NCI-H524 (cell line): ENCODE data around the gene DST.

Experiments
- DNase-seq, 2 experiments: peaks; one replicate each; lab custom pipeline; 2025; lab: John Stamatoyannopoulos, UW

Gene DST

DNA sequence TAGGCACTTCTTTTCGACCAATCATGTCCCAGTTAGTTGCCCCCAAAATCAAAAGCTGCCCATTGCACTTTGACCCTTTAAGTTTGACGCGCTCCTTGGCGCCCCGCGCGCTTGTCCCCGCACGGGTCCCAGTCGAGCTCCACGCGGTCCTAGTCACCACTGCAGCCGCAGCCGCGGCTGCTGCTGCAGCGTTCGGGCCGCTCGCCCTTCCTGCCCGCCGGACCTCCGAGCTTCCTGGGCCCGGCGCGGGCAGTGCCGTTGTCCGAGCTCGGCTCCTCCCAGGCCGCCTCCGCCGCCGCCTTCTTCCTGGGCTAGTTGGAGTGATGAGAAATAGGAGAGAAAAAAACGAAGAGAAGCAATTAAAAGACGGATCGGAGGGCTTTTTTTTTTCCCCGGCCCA is 209.6 kb downstream of the DST start:
- DNase-seq, result no peak

DNA sequence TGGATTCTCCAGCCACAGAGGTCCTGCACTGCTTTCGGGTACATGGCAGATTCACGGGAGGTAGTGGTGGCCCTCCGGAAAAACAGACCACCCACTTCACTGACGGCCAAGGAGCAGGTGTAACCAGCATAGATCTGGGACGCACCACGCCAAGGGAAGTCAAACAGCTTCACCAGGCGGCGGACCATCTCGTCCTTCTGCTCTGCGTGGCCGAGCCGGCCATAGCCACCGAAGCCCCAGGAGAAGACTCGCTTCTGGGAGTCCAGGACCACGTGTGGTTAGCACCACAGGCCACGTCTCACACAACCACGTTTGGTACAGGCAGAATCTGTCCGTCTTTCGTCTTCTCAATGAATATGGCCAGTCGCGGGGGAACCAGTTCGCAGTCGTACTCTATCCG is 210.5 kb downstream of the DST start:
- DNase-seq, result no peak

DNA sequence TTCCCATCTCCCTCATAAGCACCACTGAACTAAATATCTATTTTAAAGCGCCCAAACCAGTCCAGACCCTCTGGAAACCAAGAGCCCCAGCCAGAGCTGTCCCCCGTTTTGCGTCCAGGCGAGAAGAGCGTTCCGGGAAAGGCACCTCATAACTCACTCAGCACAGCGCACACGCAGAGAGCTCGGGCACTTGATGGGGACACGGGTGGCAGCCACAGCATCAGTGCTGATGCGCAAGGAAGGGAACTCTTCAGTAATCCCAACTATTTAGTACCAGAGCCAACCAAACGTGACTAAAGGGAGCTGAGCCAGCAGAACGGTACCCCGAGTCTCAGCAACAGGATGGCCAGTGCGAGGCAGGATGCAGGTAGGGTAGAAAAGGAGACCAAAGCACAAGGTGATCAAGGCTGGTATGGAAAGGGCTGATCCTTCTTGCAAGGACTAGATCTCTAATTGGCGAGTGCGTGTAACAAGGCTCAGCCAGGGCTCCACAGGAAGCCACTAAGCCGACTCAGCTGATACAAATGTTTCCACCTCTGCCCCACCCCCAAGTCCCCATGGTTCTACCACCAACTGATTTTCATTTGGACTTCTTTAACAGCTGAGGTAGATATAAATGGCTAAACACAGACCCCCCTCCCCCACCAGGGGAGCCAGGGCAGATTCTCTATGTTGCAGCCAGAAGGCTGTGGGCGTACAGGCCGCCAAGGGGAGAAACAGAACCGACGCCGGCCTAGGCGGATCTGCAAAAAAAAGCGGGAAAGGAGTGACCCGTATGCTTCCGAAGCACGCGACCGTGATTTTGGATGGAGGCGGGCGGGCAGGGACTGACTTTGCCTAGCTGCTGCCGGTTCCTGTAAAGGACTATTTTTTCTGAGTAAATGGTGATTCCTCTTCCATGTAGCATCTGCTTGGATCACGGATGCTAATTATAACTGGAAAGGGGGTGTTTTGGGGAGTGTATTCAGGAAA is 211.8 kb downstream of the DST start:
- no peak for DNase-seq

DNA sequence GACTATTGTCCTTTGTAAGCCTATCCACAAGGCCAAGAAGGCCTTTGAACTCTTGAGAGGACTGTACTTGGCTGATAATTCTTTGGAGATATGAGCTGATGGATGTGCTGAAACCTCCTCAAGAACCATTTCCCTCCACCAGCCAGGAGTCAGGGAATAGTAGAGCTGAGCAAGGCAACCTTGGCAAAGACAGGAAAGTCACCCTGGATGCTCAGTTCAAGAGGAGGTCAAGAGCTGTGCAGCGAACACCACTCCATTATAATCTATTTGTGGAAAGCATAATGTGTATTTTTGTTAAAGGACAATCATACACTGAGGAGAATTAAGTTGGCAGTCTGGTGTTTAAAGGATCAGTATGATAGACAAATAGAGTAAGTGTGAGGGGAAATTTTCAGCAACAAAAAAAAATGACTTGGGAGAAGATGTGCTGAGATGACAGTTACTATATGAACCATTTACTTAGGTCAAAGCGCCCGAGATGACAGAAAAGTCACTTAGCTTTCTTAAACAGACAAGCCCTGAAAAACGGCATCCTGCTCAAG is 218.1 kb downstream of the DST start:
- no peak for DNase-seq

DNA sequence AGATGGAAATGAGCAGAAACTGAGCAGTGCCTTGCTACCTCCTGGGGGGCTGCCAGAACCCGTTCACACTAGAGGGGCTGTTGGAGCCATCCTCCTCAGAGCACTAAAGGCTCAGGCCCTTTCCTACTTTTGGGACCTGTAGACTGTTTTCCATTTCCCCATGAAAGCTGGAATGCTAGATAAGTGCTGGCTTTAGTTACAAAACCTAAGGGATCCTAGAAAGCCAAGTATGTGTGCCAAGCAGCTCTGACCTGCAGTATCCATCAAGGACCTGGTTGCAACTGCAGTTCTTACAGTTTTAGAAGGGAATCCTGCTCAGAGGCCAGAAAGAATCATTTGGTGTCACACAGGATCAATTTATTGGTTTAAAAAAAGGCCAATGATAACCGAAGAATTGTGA is 218.6 kb downstream of the DST start:
- no peak for DNase-seq

DNA sequence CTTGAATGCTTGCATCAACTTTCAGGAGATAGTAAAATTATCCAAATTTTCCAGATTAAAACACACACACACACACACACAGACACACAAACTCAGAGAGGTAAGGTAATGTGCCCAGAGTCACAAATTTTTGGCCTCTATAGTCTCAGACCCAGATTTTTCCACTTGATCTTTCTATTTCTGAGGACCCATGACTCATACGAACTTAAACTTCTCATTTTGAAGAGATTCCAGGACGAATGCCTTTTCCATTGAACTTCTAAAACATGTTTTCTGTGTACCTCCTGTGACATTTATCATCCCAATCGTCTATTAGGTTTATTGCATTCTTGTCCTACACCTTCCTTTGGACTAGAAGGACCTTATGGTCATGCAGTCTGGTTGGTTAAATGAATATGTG is 222.4 kb downstream of the DST start:
- no peak for DNase-seq

DNA sequence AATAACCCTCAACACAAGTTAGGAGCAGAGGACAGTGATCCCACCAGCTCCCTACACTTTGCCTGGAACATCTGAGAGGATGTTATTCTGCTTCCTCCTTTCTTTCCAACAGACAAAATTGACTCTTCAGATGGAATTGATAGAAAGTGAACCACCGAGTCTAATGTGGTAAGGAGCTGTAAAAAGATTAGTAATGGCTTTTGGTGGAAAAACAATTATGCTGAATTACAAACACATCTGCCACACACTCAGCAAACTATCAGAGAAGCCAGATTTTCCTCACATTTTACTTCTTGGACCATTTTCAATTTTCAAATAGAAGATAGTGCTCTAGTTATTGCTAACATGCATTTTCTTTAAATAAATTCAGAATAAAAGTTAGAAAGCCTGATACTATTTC is 223.5 kb downstream of the DST start:
- no peak for DNase-seq

DNA sequence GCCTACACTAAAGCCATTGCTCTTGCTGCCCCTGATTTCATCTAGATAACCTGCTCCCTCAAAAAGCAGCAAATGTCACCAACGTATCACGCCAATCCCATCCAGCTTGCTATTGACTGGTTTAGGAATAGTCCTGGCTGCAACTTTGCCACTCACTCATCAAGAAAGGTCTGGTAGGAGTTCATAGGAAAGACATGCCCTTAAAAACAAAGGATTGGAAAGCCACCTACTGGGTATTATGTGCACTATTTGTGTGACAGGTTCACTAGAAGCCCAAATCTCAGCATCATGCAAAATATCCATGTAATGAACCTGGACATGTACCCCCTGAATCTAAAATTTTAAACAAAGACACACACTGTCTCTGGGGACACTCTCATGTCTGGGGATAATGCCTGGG is 224.9 kb downstream of the DST start:
- no peak for DNase-seq

DNA sequence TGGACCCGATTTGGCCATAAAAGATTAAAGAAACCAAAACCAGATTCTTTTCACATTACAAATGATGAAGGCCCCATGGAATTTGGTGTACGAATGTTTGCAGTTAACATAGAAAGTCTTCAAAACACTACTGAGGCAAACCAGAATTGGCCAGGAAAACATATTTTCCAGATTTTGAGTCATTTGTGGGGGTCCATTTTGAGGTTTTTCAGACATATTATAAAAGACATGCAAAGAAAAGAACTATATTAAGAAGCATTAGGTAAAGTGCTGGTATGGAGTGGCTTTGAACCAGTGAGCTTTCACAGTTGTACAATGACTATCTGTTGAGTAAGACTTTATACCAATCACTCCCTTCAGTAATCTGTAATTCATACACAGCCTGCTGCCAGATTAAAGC is 226.4 kb downstream of the DST start:
- DNase-seq, result no peak

DNA sequence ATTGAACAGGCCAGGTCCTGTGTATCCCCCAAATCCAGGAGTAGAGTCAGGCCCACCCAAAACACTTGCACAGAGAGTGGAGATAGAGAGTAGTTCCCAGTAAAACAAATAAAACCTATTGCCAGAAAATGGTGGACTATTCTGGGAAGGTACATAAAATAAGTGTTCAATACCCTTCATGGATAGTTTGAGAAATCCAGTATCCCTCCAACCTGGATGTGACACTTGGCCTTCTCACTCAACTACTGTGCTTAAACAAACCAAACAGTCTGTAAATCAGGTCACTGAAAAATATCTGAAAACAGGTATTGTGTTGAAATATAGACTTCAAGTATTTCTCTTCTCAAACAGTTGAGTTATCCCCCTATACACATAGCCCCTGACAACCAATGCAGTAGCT is 233.7 kb downstream of the DST start:
- no peak for DNase-seq
